ENCODE data around the gene BIN1. TPM values are rescaled to one million over a fixed set of nuclear protein-coding genes. Genes with fewer than 3 reads are reported as not detected.

The BIN1 gene
- total and polyA plus RNA-seq, 2 donors (not counting 1 experiment from before 2014, with no cell fraction given): 90.6 to 92.3 TPM

GRCh38 chr2:127014224-127014623 lies 92.7 kb downstream of the BIN1 start:
- Histone ChIP-seq H2AFZ (ENCODE audit: insufficient read depth, low read depth, low read length, poor library complexity, severe bottlenecking) (no peak overlapping the region), H4K20me1 (ENCODE audit: control insufficient read depth, insufficient read depth, low read length, poor library complexity, severe bottlenecking) (no peaks in the 10 kb centered on the region), H3K9me3 (ENCODE audit: control extremely low read depth in 1 of 3, control insufficient read depth in 2 of 3, insufficient read depth in 1 of 3, low read length in 2 of 3) (no peaks in the 10 kb centered on the region), H3K4me3 (ENCODE audit: control extremely low read depth in 1 of 5, extremely low read depth in 1 of 5, insufficient read depth in 1 of 5, low read depth in 2 of 5, low read length in 4 of 5) (no peak overlapping the region), H3K27me3 (replicated peaks in 1 of 4; ENCODE audit: control extremely low read depth in 1 of 4, control insufficient read depth in 3 of 4, insufficient read depth in 4 of 4, low read length in 3 of 4) (peaks cover 0 to 21% (median 3%) of the 10 kb centered on the region in 4 experiments), H3K79me2 (ENCODE audit: control insufficient read depth, insufficient read depth, low read length) (no peaks in the 10 kb centered on the region), H3K4me2 (replicated peaks; ENCODE audit: low read depth, low read length, poor library complexity, severe bottlenecking) (no peak overlapping the region), H3K27ac (ENCODE audit: low read length in 2 of 2) (no peak overlapping the region), H3K36me3 (replicated peaks in 1 of 2; ENCODE audit: control extremely low read depth in 1 of 2, control insufficient read depth in 1 of 2, extremely low read depth in 1 of 2, insufficient read depth in 2 of 2, low read length in 1 of 2) (no peaks in the 10 kb centered on the region), H3K4me1 (ENCODE audit: control insufficient read depth in 2 of 2, insufficient read depth in 2 of 2, low read length in 2 of 2) (no peaks in the 10 kb centered on the region), H3K9ac (ENCODE audit: low read length) (no peak overlapping the region)
- Mint-ChIP-seq H3K27me3 (peaks cover 47% of the 10 kb centered on the region), H3K27ac (no peak overlapping the region), H3K4me3 (no peak overlapping the region), H3K9me3 (ENCODE audit: insufficient read depth) (no peaks in the 10 kb centered on the region), H3K4me1 (no peaks in the 10 kb centered on the region)
- ChIA-PET CTCF (no interaction called here), POLR2A (no interaction called here)
- TF ChIP-seq, protein P1, sequence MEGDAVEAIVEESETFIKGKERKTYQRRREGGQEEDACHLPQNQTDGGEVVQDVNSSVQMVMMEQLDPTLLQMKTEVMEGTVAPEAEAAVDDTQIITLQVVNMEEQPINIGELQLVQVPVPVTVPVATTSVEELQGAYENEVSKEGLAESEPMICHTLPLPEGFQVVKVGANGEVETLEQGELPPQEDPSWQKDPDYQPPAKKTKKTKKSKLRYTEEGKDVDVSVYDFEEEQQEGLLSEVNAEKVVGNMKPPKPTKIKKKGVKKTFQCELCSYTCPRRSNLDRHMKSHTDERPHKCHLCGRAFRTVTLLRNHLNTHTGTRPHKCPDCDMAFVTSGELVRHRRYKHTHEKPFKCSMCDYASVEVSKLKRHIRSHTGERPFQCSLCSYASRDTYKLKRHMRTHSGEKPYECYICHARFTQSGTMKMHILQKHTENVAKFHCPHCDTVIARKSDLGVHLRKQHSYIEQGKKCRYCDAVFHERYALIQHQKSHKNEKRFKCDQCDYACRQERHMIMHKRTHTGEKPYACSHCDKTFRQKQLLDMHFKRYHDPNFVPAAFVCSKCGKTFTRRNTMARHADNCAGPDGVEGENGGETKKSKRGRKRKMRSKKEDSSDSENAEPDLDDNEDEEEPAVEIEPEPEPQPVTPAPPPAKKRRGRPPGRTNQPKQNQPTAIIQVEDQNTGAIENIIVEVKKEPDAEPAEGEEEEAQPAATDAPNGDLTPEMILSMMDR (IDR thresholded peaks at IDR 0.05): no peak
- no peak for TF ChIP-seq EZH2 (IDR thresholded peaks at IDR 0.05; ENCODE audit: borderline replicate concordance, insufficient read depth, low read depth, low read length, poor library complexity, severe bottlenecking)
- 73% methylated on average over 1 of the region's 1 CpG for WGBS (ENCODE audit: insufficient coverage)
- intact Hi-C loops (cut with micrococcal nuclease): no loop called here
- DNase-seq (no peak), ATAC-seq (ENCODE audit: low read depth) (no peak)

GRCh38 chr2:127012868-127013267 lies 94.1 kb downstream of the BIN1 start:
- ATAC-seq (ENCODE audit: low read depth) (no peak), DNase-seq (no peak)
- Histone ChIP-seq H3K4me3 (ENCODE audit: control extremely low read depth in 1 of 5, extremely low read depth in 1 of 5, insufficient read depth in 1 of 5, low read depth in 2 of 5, low read length in 4 of 5) (no peak overlapping the region), H3K27me3 (replicated peaks in 1 of 4; ENCODE audit: control extremely low read depth in 1 of 4, control insufficient read depth in 3 of 4, insufficient read depth in 4 of 4, low read length in 3 of 4) (peaks cover 0 to 21% (median 3%) of the 10 kb centered on the region in 4 experiments), H3K27ac (ENCODE audit: low read length in 2 of 2) (no peak overlapping the region), H4K20me1 (ENCODE audit: control insufficient read depth, insufficient read depth, low read length, poor library complexity, severe bottlenecking) (no peaks in the 10 kb centered on the region), H2AFZ (ENCODE audit: insufficient read depth, low read depth, low read length, poor library complexity, severe bottlenecking) (no peak overlapping the region), H3K9me3 (ENCODE audit: control extremely low read depth in 1 of 3, control insufficient read depth in 2 of 3, insufficient read depth in 1 of 3, low read length in 2 of 3) (no peaks in the 10 kb centered on the region), H3K9ac (ENCODE audit: low read length) (no peak overlapping the region), H3K4me1 (ENCODE audit: control insufficient read depth in 2 of 2, insufficient read depth in 2 of 2, low read length in 2 of 2) (no peaks in the 10 kb centered on the region), H3K79me2 (ENCODE audit: control insufficient read depth, insufficient read depth, low read length) (no peaks in the 10 kb centered on the region), H3K36me3 (replicated peaks in 1 of 2; ENCODE audit: control extremely low read depth in 1 of 2, control insufficient read depth in 1 of 2, extremely low read depth in 1 of 2, insufficient read depth in 2 of 2, low read length in 1 of 2) (no peaks in the 10 kb centered on the region), H3K4me2 (replicated peaks; ENCODE audit: low read depth, low read length, poor library complexity, severe bottlenecking) (no peak overlapping the region)
- H3K27me3 Mint-ChIP-seq: peaks cover 57% of the 10 kb centered on the region
- no peak overlapping the region for H3K27ac Mint-ChIP-seq
- no peaks in the 10 kb centered on the region for H3K4me1 Mint-ChIP-seq
- WGBS (ENCODE audit: insufficient coverage): 78% methylated on average over 6 of the region's 7 CpGs
- H3K4me3 Mint-ChIP-seq: no peak overlapping the region
- intact Hi-C loops (cut with micrococcal nuclease): no loop called here
- TF ChIP-seq, protein P1 (IDR thresholded peaks at IDR 0.05): no peak
- no peak for TF ChIP-seq EZH2 (IDR thresholded peaks at IDR 0.05; ENCODE audit: borderline replicate concordance, insufficient read depth, low read depth, low read length, poor library complexity, severe bottlenecking)
- ChIA-PET CTCF (no interaction called here), POLR2A (no interaction called here)
- H3K9me3 Mint-ChIP-seq (ENCODE audit: insufficient read depth): no peaks in the 10 kb centered on the region
